ENCODE data around the gene KRTAP5-9. TPM values are rescaled to one million over a fixed set of nuclear protein-coding genes. Genes with fewer than 3 reads are reported as not detected.

KRTAP5-9 gene
- total and polyA plus RNA-seq, 4 donors, result 0.06 TPM; not detected in 3

- no peak for TF ChIP-seq CTCF (IDR thresholded peaks at IDR 0.05; ENCODE audit: low read depth, low read length, missing input control)
- TF ChIP-seq GABPA (IDR thresholded peaks at IDR 0.05 in 1 of 2, conservative IDR thresholded peaks at IDR 0.05 in 1 of 2), result no peak
- no peak for TF ChIP-seq ATF3 (IDR thresholded peaks at IDR 0.05)
- TF ChIP-seq YY1 (IDR thresholded peaks at IDR 0.05), result no peak
- TF ChIP-seq SP1 (IDR thresholded peaks at IDR 0.05), result no peak
- TF ChIP-seq NR2F2 (IDR thresholded peaks at IDR 0.05), result no peak
Measured at GRCh38 chr11:71545405-71545966, 2.7 kb upstream of the KRTAP5-9 start (continued).

GRCh38 chr11:71548716-71549151 lies 514 bp downstream of the KRTAP5-9 start:
- Histone ChIP-seq H3K27me3 (ENCODE audit: control insufficient read depth in 4 of 4, insufficient read depth in 4 of 4, low read length in 3 of 4) (no peaks in the 10 kb centered on the region), H3K27ac (ENCODE audit: low read depth in 1 of 2, low read length in 2 of 2) (no peak overlapping the region), H3K4me3 (ENCODE audit: low read depth in 1 of 3, low read length in 3 of 3) (no peak overlapping the region), H3K9me3 (ENCODE audit: control insufficient read depth in 4 of 4, low read length in 3 of 4) (no peaks in the 10 kb centered on the region), H3K9ac (ENCODE audit: low read depth in 1 of 2, low read length in 2 of 2) (no peak overlapping the region), H3K4me1 (ENCODE audit: control insufficient read depth in 4 of 4, insufficient read depth in 4 of 4, low read length in 3 of 4) (no peaks in the 10 kb centered on the region), H3K36me3 (ENCODE audit: control insufficient read depth in 4 of 4, insufficient read depth in 3 of 4, low read depth in 1 of 4, low read length in 3 of 4) (no peaks in the 10 kb centered on the region)
- TF ChIP-seq CTCF (IDR thresholded peaks at IDR 0.05; ENCODE audit: low read depth, low read length, missing input control) (no peak), RAD21 (IDR thresholded peaks at IDR 0.05) (no peak), SP1 (IDR thresholded peaks at IDR 0.05) (no peak), NR2F2 (IDR thresholded peaks at IDR 0.05) (no peak), FOXA1 (IDR thresholded peaks at IDR 0.05) (no peak), RXRA (IDR thresholded peaks at IDR 0.05) (no peak), HNF4G (IDR thresholded peaks at IDR 0.05) (no peak), JUND (IDR thresholded peaks at IDR 0.05) (no peak)
- TF ChIP-seq, protein P1, sequence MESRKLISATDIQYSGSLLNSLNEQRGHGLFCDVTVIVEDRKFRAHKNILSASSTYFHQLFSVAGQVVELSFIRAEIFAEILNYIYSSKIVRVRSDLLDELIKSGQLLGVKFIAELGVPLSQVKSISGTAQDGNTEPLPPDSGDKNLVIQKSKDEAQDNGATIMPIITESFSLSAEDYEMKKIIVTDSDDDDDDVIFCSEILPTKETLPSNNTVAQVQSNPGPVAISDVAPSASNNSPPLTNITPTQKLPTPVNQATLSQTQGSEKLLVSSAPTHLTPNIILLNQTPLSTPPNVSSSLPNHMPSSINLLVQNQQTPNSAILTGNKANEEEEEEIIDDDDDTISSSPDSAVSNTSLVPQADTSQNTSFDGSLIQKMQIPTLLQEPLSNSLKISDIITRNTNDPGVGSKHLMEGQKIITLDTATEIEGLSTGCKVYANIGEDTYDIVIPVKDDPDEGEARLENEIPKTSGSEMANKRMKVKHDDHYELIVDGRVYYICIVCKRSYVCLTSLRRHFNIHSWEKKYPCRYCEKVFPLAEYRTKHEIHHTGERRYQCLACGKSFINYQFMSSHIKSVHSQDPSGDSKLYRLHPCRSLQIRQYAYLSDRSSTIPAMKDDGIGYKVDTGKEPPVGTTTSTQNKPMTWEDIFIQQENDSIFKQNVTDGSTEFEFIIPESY (IDR thresholded peaks at IDR 0.05), result no peak
- DNase-seq (ENCODE audit: low spot score), result no peak
- WGBS, result 78% methylated on average over 5 of the region's 5 CpGs

GRCh38 chr11:71551711-71552110 lies 3.5 kb downstream of the KRTAP5-9 start:
- no peaks in the 10 kb centered on the region for H3K27me3 ChIP-seq (ENCODE audit: control insufficient read depth in 4 of 4, insufficient read depth in 4 of 4, low read length in 3 of 4)
- no peak for TF ChIP-seq HNF4G (IDR thresholded peaks at IDR 0.05)
- no peak for TF ChIP-seq ATF3 (IDR thresholded peaks at IDR 0.05)
- no peak for TF ChIP-seq YY1 (IDR thresholded peaks at IDR 0.05)
- TF ChIP-seq EGR1 (IDR thresholded peaks at IDR 0.05; ENCODE audit: low read depth in 2 of 2), result no peak
- TF ChIP-seq, protein P1 (IDR thresholded peaks at IDR 0.05), result no peak
- no peak for TF ChIP-seq GABPA (IDR thresholded peaks at IDR 0.05 in 1 of 2, conservative IDR thresholded peaks at IDR 0.05 in 1 of 2)
- no peak for TF ChIP-seq RAD21 (IDR thresholded peaks at IDR 0.05)
- no peak for TF ChIP-seq NR2F2 (IDR thresholded peaks at IDR 0.05)
- TF ChIP-seq, protein P2, sequence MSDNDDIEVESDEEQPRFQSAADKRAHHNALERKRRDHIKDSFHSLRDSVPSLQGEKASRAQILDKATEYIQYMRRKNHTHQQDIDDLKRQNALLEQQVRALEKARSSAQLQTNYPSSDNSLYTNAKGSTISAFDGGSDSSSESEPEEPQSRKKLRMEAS (IDR thresholded peaks at IDR 0.05), result no peak
- no peak for TF ChIP-seq RXRA (IDR thresholded peaks at IDR 0.05)
- WGBS, result 95% methylated on average over 1 of the region's 1 CpG
- no peaks in the 10 kb centered on the region for H3K9me3 ChIP-seq (ENCODE audit: control insufficient read depth in 4 of 4, low read length in 3 of 4)
- DNase-seq (ENCODE audit: low spot score), result no peak
- no peak overlapping the region for H3K4me3 ChIP-seq (ENCODE audit: low read depth in 1 of 3, low read length in 3 of 3)
- no peaks in the 10 kb centered on the region for H3K36me3 ChIP-seq (ENCODE audit: control insufficient read depth in 4 of 4, insufficient read depth in 3 of 4, low read depth in 1 of 4, low read length in 3 of 4)
- H3K4me1 ChIP-seq (ENCODE audit: control insufficient read depth in 4 of 4, insufficient read depth in 4 of 4, low read length in 3 of 4), result no peaks in the 10 kb centered on the region
- no peak overlapping the region for H3K27ac ChIP-seq (ENCODE audit: low read depth in 1 of 2, low read length in 2 of 2)
- H3K9ac ChIP-seq (ENCODE audit: low read depth in 1 of 2, low read length in 2 of 2), result no peak overlapping the region

Data from liver (tissue), 9 donors.